HPDE6-E6E7 (cell line): ENCODE measurements around the gene CD2AP.
"Not testable (repeated sequence)": the region's sequence is repeated elsewhere in the genome, so short reads cannot be mapped to it uniquely, and the experiment has no call there.

ENCODE experiments used
- DNase-seq: peaks from one replicate; pipeline ENCODE4 v3.0.0; 2011; ENCODE audit warnings: missing footprints; ENCODE audit errors: extremely low spot score

Gene CD2AP

GRCh38 chr6:47634210-47635047 is 156.8 kb downstream of the CD2AP start:
- no peak for DNase-seq

DNA sequence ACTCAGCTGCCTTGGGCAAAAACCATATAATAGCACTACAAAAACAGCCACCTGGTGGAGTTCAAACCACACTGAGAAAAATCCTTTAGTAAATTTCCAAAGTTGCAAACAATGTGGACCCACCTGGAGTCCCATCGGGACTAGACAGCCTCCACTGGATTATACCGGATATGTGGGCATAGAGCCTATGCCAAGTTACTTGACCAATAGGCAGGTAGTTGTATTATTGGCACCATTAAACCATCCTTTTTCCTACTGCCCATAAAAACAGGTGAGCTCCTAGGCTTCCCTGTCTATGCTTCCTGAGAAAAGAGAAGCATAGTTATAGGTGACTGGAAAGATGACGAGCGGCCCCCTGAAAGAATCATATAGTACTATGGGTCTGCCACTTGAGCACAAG is 169.1 kb downstream of the CD2AP start:
- no peak for DNase-seq

DNA sequence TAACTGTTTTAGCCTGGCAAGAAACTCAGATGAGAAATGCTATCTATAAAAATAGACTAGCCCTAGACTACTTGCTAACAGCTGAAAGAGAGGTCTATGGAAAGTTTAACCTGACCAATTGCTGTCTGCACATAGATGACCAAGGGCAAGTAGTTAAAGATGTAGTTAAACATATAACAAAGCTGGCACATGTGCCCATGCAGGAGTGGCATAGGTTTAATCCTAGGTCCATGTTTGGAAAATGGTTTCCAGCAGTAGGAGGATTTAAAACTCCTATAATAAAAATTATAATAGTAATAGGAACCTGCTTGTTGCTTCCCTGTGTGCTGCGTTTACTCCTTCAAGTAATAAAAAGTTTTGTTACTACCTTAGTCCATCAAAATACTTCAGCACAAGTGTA is 169.6 kb downstream of the CD2AP start:
- DNase-seq = no peak

- DNase-seq = not testable (repeated sequence)
Measured at GRCh38 chr6:47647626-47648025, 170.0 kb downstream of the CD2AP start.

- no peak for DNase-seq
Measured at GRCh38 chr6:47648031-47648430, 170.4 kb downstream of the CD2AP start.

DNA sequence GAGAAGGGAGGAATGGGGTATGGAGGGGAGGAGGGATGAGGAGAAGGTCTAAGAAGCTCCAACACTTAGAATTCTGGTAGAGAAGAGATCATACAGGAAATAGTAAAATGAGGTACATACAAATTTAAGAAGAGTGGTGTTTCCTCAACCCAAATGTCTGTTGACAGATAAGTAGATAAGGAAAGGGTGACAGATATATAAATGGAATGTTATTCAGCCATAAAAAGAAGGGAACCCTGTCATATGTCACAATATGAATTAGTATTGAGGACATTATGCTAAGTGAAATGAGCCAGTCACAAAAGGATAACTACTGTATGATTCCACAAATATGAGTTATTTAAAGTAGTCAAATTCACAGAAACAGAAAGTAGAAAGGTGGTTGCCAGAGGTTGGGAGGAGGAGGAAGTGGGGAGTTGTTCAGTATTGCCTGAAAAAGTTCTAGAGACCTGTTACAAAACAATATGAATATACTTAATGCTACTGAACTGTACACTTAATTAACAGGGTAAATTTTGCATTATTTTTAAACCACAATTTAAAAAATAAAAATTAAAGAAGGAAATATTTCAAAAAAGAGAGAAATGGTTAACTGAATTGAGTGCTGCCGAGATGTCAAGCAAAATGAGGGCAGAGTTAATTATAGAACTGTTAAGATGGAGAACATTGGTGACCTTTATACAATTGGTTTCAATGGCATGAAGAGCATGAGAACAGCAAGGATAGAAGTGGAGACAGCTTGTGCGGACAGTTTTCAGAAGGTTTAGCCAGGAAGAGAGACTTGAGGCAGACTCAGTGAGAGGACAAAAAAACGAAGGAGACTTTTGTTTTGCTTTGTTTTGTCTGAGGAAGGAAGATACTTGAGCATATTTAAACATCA is 173.2 kb downstream of the CD2AP start:
- DNase-seq = no peak

- peak; percentile 51 for DNase-seq
Measured at GRCh38 chr6:47651505-47651944, 173.9 kb downstream of the CD2AP start.

GRCh38 chr6:47653706-47654105 is 176.1 kb downstream of the CD2AP start:
- DNase-seq = no peak

DNA sequence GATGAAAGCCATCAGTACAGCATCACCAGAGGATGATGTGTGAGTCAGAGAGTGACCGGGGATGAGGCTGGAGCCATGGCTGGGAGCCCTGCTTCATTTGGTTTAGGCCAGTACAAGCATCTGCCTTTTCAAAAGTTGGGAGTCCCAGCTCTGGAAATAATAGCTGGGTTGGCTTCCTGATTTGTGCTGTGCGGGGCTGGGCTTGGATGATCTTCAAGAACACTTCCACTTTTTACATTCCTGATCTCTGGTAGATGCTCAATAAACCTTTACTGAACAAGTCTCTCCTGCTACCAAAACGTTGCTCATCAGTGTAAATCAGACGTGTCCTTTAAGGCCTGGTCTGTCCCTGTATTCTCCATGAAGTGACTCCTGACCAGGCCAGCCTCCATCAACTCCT is 176.7 kb downstream of the CD2AP start:
- no peak for DNase-seq

GRCh38 chr6:47655719-47656595 is 178.4 kb downstream of the CD2AP start:
- peak; percentile 73 for DNase-seq

- no peak for DNase-seq
Measured at GRCh38 chr6:47661960-47662359, 184.4 kb downstream of the CD2AP start.

DNA sequence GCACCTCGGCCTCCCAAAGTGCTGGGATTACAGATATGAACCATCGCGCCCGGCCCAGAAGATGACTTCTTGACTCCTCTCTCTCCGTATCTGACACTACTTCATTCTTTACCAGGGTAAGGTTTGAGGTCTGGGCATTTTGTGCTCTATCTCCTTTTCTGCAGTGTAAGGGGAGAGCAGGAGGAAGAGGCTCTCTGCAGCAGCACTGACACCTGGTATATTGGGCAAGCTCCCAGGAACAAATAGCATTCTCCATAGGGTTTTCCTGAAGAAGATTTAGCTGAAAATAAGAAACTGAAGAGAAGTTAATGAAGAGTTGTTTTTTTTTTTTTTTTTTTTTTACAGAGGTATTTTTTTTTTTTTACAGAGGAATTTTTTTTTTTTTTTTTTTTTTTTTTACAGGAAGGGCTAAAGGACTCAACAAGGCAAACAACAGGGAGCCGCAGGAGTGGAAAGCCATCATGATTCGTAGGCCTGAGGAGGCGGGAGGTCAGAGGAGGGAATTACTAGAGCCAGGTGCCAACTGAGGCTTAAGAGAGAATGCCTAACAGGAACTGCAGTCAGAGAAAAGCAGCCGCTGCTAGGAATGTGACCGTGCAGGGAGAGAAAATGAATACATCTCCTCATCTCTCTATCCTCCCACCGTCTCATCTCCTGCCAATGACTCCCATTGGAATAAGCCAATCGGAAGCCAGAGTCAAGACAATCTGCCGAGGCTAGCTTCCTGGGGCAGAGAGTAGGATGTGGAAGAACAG is 186.1 kb downstream of the CD2AP start:
- DNase-seq = no peak

GRCh38 chr6:47665112-47665511 is 187.5 kb downstream of the CD2AP start:
- peak; percentile 94 for DNase-seq

GRCh38 chr6:47669684-47670513 is 192.3 kb downstream of the CD2AP start:
- DNase-seq = no peak

DNA sequence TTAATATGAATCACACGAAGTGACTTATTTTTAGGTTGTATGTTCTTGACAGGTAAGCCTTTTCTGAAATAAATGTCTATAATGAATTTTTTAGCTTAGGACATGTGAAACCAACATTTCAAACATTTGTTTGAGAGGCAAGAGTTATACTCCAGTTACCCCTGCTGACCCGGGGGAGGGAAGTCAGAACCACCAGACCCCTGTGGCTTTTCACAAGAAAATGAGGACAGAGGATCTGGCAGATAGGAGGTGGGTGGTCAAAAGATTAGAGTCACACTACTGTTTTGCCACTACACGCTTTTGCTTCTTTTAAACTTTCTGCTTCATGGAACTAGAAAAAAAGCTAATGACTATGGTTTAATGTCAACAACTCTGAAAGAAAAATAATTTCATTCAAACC is 193.3 kb downstream of the CD2AP start:
- no peak for DNase-seq

- DNase-seq = no peak
Measured at GRCh38 chr6:47671777-47672176, 194.2 kb downstream of the CD2AP start.

- no peak for DNase-seq
Measured at GRCh38 chr6:47672816-47673215, 195.2 kb downstream of the CD2AP start.

DNA sequence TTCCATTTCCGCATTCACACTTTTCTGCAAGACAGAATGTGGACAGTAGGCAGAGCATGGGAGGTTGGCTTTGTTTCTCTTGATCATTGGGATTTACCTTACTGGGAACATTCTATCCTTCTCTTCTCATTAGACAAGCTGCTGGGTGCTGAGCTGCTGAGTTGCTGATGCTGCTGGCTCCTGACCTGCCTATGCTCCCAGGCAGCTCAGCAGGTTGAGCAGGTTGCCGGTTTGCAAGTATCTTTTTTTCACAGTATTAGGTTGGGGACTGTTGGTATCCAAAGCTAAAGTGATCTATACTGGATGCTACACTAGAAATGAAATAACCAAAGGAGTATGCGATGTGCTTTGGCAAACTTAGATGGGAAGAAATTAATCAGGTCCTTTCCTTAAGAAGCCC is 197.1 kb downstream of the CD2AP start:
- DNase-seq = no peak
